Renal cortex interstitium (tissue), 11 donors: ENCODE results near the gene ACAD8. TPM values are rescaled to one million over a fixed set of nuclear protein-coding genes. Genes with fewer than 3 reads are reported as not detected.
"Not testable (repeated sequence)": the region's sequence is repeated elsewhere in the genome, so short reads cannot be mapped to it uniquely, and the experiment has no call there.

Source experiments
- DNase-seq, 11 donors: peaks; one replicate each; pipeline ENCODE4 v3.0.0-alpha.2; 2013; ENCODE audit warnings: low read depth in 9 of 11, low spot score in 4 of 11; ENCODE audit errors: extremely low read depth in 1 of 11
- polyA plus RNA-seq, 3 donors: library from polyadenylated mRNA; unstranded; fragments of 120-200 nt; gene quantifications; one replicate each; pipeline ENCODE4 v1.2.1, GENCODE V29; 2013; ENCODE audit not compliant: insufficient read length in 3 of 3

Gene ACAD8
- polyA plus RNA-seq, 3 donors, result 42.4 to 52.7 (median 44.8) TPM

- no peak for DNase-seq
Observed at GRCh38 chr11:134231958-134232659, 21.3 kb upstream of the ACAD8 start.

GRCh38 chr11:134233729-134234179, 19.6 kb upstream of the ACAD8 start:
- no peak for DNase-seq

GRCh38 chr11:134235399-134235798, 18.0 kb upstream of the ACAD8 start:
- DNase-seq, result no peak

- DNase-seq, result no peak
Observed at GRCh38 chr11:134236834-134237556, 16.4 kb upstream of the ACAD8 start.

GRCh38 chr11:134237557-134237922, 15.8 kb upstream of the ACAD8 start:
- DNase-seq, result no peak

- no peak for DNase-seq
Observed at GRCh38 chr11:134238956-134239355, 14.4 kb upstream of the ACAD8 start.

DNA sequence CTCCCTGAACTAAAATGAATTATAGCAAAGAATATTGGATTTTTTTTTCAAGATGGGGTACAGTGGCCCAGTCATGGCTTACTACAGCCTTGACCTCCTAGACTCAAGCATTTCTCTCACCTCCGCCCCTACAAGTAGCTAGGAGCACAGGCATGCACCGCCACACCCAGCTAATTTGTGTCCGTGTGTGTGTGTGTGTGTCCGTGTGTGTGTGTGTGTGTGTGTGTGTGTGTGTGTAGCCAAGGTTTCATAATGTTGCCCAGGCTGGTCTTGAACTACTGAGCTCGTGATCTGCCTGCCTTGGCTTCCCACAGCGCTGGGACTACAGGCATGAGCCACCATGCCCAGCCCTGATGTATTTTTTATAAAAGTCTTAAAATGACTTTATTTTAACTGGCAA, 12.8 kb upstream of the ACAD8 start:
- no peak for DNase-seq

- DNase-seq, result no peak
Observed at GRCh38 chr11:134242376-134242775, 11.0 kb upstream of the ACAD8 start.

GRCh38 chr11:134243913-134244312, 9.5 kb upstream of the ACAD8 start:
- DNase-seq, result no peak

DNA sequence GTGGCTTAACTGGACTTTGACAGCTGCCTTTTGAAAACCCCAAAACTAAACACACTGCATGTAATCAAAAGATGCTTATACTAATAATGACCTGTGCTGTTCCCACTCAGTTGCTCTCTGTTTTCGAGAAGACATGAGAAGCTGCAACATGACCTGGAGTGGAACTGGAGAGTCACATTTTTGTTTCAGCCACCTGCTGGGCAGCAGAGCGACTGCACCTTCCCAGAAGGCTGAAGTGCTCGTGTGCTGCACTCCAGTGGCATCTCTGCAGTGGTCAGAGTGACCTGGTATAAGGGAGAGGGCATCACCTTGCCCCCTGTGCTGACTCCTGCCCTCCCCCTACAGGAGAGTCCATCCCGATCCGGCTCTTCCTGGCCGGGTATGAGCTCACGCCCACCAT, 8.8 kb upstream of the ACAD8 start:
- no peak for DNase-seq

DNA sequence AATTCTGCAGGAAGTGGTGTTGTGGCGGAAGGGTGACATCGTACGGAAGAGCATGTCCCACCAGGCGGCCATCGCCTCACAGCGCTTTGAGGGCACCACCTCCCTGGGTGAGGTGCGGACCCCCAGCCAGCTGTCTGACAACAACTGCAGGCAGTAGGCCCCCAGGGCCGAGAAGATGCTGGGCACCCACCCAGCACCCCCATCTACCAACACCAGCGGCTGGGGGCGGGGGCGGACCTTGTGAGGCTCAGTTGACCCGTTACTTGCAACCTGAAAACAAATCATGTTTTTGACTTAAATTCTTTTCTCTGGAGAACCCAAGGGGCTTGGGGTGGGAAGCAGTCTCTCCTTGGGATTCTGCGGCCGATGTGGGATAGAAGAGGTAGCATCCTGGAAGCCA, 7.9 kb upstream of the ACAD8 start:
- no peak for DNase-seq

- DNase-seq, result no peak
Observed at GRCh38 chr11:134246100-134246499, 7.3 kb upstream of the ACAD8 start.

DNA sequence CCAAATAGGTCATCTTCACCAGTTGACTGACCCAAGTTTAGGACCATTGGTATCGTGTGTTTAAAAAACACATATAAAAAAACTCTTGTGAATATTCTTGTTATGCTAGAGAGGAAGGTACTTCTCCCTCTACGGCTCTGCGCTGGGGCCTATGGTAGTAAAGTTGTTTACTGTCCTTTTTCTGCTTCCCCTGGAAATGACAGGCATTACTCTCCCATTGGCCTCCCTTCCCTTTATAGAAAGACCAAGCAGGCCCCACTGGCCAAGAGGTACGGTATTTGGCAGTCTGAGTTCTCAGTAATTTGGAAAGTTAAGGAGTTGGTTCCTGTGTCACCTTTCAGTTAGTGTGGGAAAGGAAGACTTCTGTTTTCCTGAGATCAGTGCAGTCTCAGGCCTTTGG, 6.7 kb upstream of the ACAD8 start:
- DNase-seq, result no peak

DNA sequence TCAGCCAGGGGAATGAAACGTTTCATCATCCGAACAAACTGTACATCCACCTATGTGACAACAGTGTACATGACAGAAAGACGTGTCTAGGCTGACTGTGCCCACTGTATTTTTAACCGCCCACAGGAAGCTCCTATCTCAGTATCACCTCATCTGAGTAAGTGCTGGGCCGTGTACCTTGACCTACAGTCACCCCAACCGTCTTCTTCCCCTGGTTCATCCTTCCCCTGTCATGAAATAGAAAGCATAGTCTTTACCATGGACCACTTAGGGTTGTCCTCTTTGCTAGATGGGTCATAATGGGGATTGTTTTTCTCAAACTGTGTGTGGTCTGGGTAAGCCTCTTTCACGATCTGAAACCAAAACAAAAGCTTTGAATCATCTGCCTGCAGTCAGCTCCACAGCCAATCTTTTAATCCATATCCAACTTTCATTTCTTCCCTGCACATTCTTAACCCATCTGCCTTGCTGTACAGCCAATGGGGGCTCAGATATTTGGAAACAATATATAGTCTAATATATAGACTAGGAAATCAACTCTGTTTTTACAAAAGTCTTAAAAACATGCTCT, 4.4 kb upstream of the ACAD8 start:
- no peak for DNase-seq

DNA sequence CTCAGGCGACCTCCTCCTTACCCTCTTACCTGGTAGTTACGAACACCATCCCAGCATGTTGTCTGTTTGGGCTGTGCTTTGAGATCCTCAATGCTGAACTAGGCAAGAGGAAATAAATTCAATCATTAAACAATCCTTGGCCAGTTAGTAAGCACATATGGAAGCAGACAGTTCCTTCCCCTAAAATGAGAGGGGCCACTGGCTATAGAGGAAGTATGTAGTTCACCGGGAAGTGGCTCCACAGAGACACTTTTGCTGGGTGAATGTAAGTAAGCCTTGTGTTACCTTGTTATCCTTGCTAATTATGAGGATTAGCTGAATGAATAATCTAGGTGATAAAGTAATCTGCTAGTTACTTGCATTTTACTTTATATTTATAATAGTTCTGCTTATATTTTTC, 3.1 kb upstream of the ACAD8 start:
- DNase-seq, result no peak

GRCh38 chr11:134250675-134251074, 2.7 kb upstream of the ACAD8 start:
- DNase-seq, result no peak

DNA sequence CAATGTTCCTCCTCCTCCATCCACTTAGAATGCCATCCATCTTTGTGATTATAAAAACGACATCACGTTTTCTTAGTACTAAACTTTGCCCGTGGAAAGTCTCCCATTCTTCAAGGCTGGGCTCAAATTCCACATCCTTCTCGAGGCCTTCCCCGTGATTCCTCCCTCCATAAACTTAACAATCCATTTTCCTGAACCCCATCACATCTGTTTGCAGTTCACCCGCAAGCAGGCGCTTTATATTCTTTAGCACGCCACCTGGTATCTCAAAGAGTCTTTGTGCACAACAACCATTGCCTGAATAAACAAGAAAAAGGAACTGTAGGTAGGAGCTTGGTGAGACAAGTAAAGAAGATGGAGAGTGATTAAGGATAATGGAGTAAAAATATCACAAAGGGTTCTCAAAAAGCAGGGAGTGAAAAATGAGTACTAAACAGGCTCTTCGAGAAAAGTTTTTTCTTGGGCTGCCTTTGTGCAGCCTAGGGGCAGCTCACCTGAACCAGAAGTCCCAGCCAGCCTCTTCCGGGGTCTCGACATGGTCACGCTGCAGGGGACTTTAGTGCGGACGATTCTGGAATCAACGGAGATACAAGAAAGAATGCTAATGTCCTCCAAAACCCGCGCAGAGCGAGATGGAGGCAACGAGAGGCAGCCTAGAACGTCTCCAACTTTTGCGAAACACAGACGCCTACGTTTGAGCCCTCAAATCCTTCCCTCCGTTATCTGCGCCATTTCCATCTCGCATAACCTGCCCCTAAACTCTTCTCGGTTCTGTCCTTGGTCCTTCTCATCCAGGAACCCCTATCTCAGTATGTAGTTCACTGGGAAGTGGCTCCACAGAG, 801 bp upstream of the ACAD8 start:
- DNase-seq, result peak in 1 of 11 donors; percentile 19

DNA sequence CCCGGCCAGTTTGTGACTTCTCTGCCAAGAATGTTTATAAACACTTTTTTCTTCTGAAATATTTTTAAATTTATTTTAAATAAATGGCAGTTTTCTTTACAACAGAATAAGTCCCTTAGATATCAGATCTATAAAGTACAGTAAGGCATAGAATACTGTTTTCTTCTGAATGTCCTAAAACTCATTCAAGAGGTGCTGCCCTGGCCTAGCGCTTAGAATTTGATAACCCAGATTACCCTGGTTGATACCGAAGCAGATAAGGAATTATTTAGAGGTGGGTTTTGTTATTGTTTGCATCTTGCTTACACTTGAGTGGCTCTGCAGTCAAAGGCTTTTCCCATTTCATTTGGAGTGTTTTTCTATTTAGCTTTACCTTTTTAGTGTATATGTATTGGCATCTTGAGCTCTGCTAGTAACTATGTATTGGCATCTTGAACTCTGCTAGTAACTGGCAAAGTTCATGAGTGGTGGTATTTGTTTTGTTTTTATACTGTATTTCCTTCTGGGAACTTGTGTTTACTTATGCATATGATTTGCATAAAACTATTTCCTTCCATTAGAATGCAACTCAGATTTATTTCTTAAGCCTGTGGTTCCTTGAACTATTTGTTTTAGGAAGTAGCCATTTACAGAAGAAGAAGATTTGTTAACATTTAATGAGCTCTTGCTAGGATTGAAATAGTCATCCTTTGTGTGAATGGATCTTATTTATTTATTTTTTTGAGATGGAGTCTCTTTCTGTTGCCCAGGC, 1.2 kb downstream of the ACAD8 start:
- no peak for DNase-seq

GRCh38 chr11:134255184-134255561, 1.8 kb downstream of the ACAD8 start:
- not testable (repeated sequence) for DNase-seq
